Activated CD8-positive, alpha-beta memory T cell treated with anti-CD3 and anti-CD28 coated beads, Interleukin-2, amount 50 U/mL, for 4 hours (primary cell): ENCODE measurements around the gene LRMDA.

Experiments
- DNase-seq: peaks from one replicate; pipeline ENCODE4 v3.0.0-alpha.2; 2020

The LRMDA gene

GRCh38 chr10:76150876-76151288 is 719.5 kb downstream of the LRMDA start:
- DNase-seq = no peak

DNA sequence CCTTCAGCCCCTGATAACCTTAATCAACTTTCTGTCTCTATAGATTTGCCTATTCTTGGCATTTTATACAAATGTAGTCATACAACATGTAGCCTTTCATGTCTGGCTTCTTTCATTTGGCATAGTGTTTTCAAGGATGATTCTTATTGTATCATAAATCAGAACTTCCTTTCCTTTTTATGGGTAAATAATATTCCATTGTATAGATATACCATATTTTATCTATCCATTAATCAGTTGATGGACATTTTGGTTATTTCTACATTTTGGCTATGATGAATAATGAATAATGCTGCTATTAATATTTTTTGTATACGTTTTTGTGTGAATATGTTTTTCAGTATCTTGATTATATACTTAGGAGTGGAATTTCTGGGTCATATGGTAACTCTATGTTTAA is 720.8 kb downstream of the LRMDA start:
- DNase-seq = no peak

DNA sequence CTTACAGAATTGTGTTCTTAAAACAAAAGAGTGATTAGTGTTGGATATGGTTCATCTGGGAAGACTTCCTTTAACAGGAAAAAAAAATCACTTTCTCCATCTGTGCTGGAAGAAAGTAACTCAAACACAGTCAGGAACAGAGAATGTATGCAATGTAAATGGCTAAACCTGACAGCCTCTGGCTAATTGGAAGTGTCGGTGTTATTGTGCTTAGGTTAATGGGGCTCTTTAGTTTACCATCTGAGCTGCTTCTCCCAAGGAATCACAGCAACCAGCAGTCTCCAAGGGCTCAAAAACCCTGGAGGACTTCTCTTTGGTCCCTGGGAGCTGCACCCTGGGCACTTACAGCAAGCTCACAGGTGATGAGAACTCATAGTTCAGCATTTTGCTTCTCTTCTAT is 724.5 kb downstream of the LRMDA start:
- DNase-seq = no peak

DNA sequence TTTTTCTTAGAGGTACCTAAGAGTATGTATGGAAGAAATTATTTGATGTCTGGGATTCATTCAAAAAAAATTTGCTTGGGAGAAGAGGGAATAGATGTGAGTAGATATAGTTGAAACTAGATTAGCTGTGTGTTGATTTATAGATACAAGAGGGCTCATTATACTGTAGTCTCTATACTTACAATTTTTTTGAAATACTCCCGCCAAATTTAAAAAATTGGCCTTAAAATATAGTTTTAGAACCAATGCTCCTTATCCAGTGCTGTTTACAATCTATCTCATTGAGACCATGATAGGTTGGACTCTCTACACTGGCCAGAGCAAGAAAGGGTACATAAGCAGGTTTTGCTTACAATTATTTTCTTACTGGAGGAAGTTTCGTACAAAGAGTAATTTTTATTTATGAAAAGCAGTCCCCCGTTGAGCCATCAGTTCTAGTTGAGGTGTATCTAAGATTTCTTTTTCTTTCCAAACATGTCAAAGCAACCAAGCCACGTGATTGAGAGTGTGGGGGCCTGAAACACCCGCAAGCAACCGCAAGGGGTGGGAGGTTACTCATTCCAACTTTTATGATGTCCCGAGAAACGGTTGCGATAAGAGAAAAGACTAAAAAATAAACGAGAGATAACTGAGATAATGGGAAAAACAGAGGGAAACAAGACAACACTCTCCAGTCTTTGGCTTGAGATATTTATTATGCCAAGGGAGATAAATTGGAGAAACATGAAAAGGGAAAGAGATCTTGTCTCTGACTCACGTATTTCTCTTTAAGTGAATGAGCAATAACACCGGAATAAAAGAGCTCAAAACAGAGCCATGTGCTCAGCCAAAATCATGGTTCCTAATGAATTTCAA is 729.2 kb downstream of the LRMDA start:
- DNase-seq = no peak

- DNase-seq = no peak
These were observed 729.8 kb downstream of the LRMDA start for GRCh38 chr10:76161301-76161582.

DNA sequence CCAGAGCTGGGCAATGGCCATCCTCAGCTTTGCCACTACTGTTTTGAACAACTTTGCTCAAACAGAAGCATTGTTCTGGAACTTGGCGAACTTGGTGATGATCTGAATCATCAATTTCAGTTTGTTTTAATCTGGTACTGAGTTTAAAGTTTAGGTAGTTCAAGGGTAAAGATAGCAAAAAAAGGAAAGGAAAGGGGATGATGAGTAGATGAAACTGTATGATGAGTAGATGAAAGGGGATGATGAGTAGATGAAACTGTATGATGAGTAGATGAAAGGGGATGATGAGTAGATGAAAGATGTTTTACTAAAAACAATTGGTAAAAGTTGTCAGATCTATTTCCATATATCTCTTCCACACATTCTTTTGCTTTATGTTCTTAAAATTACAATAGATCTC is 737.0 kb downstream of the LRMDA start:
- DNase-seq = no peak

DNA sequence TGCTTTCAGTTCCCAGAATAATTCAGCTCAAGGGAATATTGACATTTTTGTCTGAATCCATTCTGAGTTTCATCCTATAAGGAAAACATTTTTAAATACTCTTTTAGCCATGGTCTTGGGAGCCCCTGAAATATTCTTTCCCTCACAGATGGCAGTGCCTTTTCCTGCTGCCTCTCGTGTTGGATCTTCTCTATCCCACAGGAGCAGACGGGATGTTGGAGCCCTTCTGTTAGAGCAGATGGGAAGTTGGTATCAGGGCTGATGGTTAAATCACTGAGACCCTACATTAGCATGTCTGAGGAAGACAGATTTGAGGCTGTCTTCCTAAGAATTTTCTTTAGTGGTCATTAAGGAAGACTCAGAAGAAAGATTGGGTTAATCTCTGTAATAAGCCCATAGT is 737.8 kb downstream of the LRMDA start:
- DNase-seq = no peak

DNA sequence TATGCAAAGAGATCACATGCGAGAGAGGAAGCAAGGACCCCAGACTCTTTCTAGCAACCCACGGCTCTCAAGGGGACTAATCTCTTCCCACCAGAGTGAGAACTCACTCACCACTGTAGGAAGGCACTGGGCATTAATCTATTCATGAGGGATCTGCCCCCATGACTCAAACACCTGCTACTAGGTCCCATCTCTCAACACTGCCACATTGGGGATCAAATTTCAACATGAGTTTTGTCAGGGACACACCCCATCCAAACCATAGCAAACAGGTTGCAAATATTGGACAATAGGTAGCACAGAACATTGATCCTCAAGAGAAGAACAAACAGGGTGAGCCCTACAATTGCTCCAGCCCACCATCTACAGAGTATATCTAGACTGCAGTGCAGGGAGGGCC is 740.6 kb downstream of the LRMDA start:
- no peak for DNase-seq

DNA sequence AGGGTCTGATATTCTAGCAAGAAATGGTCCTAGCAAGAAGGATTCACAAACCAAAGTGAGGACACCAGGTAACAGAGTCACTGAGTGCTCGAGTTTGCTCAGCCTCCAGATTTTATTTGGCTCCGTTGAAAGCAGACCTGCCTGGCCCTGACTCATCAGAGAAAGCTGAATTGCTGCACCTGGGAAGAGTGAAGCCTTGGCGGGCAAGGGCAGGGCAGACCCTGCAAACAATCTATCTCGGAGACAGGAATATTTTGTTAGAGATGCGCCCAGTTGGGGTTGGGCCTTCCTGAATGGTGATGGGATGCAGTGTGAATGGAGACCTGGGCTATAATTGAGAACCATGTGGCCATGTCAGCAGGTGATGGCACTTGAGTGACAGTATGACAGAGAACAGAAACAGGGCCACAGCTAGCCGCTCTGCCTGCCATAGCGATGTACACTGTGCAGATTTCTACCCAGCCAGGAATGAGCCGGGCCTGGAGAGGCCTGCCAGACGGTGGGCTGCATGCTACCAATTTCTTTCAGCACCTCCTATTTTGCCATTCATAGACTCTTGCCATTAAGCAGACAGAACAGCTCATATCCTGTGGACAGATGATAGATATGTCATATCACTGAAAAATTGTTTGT is 744.2 kb downstream of the LRMDA start:
- DNase-seq = no peak

GRCh38 chr10:76176166-76176550 is 744.7 kb downstream of the LRMDA start:
- DNase-seq = no peak

DNA sequence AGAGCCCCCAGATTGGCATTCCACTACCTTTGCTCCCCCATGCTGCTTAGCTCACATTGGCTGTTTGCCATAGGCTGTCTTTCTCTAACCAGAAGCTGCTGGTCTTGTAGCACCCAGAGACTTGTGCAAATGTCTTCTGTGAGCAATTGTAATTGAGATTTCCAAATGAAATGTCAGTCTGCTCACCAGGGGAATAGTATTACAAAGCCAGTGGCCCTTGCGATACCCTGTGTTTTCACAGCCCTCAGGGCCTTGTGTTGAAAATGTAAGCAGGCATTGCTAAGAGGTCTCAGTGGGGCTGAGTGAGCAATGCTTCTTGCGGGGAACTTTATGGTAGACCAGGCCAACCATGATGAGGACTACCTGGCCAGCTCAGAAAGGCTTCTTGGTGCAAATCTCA is 746.5 kb downstream of the LRMDA start:
- DNase-seq = no peak

DNA sequence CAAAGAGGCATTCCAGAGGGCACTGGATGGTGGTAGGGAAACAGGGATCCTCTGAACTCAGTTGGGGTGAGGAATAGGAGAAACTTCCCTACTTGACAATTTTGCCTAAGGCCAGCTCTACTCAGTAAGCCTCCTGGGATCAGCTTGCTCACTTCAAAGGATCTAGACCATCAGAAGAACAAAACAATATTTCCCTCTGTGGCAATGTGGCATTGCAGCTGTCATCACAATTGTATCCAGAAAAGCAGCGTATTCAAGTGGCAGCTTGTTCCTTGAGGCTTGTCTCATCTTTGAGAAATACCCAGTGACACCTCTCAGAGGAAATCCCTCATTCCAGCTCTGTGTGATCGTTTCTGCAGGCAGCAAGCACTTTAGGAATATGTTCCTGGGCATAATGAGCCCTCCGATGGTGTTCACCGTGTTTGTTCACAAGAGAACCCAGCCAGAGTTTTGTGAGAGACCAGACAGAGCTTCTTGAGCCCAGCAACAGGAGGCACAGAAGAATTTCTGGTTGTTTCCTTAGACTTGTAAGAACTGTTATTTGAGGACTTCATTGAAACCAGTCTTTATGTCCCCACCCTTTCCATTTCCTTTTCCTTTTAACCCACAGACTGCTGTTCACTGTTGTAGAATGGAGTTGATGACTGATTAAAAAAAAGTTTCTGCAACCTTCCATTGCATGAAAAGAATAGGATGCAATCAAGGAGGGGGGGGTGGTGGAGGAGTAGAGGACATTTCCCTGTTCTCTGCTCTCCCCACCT is 747.3 kb downstream of the LRMDA start:
- no peak for DNase-seq

GRCh38 chr10:76179806-76180205 is 748.4 kb downstream of the LRMDA start:
- DNase-seq = no peak

GRCh38 chr10:76184647-76185046 is 753.2 kb downstream of the LRMDA start:
- no peak for DNase-seq

GRCh38 chr10:76185471-76186301 is 754.3 kb downstream of the LRMDA start:
- no peak for DNase-seq

- no peak for DNase-seq
These were observed 756.8 kb downstream of the LRMDA start for GRCh38 chr10:76188216-76188615.

GRCh38 chr10:76190634-76191270 is 759.3 kb downstream of the LRMDA start:
- no peak for DNase-seq

- no peak for DNase-seq
These were observed 759.9 kb downstream of the LRMDA start for GRCh38 chr10:76191336-76191735.

DNA sequence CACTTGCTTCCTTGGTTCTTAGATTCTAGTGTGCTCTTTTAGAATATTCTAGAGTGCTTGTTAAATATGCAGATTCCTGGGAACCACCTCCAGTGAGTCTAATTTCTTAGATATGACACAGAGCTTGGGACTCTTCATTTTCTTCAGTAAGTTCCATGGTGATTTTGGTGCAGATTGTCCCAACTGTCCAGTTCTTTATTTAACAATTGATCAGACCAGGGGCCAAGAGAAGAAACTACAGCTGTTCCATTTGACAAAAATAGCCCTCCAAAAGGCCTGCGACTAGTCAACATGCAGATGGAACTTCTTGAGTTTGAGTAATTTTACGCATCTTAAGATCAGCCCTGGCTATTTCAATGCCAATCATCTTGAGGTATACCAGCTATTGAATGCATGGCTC is 760.7 kb downstream of the LRMDA start:
- no peak for DNase-seq

GRCh38 chr10:76192694-76193320 is 761.4 kb downstream of the LRMDA start:
- DNase-seq = no peak

GRCh38 chr10:76195654-76196390 is 764.4 kb downstream of the LRMDA start:
- DNase-seq = no peak
